G401.6 (cell line): ENCODE data around the gene ADGRF1.
"Not testable (repeated sequence)": the region's sequence is repeated elsewhere in the genome, so short reads cannot be mapped to it uniquely, and the experiment has no call there.

Experiments used
- FAIRE-seq: peaks from 2 replicates; lab custom pipeline; 2012; peaks lifted over from hg19 to GRCh38; lab: Jason Lieb, UNC

The ADGRF1 gene

GRCh38 chr6:47022191-47022590 lies 19.9 kb downstream of the ADGRF1 start:
- no peak for FAIRE-seq

- no peak for FAIRE-seq
Measured at GRCh38 chr6:47019941-47020340, 22.2 kb downstream of the ADGRF1 start.

DNA sequence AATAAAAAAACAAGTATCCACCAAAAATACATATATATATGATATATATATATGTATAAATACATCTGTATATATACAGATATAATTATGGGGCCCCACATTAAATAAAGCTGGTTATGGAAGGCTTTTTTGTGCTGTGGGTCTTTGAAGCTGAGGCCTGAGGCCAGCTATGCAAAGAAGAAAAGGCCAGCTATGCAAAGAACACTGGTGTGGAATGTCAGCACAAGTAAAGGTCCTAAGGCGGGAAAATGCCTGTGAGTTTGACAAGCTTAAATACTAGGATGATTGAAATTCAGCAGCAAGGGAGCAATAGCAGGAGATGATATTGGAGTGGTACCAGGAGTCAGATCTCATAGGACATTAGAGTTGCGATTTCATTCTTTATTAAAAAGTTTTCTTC lies 25.2 kb downstream of the ADGRF1 start:
- no peak for FAIRE-seq

- FAIRE-seq: no peak
Measured at GRCh38 chr6:47016261-47016660, 25.9 kb downstream of the ADGRF1 start.

DNA sequence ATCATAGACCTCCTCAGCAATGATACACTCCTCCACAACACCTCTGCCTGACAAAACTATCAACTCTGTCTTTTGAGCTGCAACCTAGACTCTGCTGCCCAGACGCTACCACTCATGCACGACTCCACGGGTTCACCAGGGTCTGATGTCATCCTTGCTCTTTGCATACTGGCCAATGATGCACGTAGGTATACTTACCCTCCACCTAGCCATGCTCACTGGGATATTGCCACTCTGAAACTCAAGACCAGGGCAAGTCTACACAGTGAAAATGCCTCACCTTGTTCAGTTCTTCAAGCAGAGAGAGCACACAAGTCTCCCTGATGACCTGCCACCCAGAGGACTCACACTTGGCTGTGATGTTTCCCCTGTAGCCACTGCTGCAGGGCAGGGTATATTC lies 27.7 kb downstream of the ADGRF1 start:
- FAIRE-seq: no peak

GRCh38 chr6:47009583-47009982 lies 32.5 kb downstream of the ADGRF1 start:
- no peak for FAIRE-seq

DNA sequence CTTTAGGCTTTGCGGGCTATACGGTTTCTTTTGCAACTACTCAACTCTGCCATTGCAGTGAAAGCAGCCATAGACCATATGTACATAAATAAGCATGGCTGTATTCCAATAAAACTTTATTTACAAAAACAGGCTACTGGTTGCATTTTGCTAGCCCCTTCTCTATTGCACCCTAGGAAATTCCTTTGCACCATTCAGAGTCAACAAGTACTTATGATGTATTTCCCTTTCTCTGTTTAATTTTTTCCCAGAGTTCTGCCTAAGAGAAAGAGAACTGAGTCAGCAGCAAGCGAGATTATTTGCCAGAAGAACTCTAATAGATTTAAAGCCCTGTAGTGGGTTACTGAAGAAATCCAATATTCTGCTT lies 33.8 kb downstream of the ADGRF1 start:
- FAIRE-seq: no peak

DNA sequence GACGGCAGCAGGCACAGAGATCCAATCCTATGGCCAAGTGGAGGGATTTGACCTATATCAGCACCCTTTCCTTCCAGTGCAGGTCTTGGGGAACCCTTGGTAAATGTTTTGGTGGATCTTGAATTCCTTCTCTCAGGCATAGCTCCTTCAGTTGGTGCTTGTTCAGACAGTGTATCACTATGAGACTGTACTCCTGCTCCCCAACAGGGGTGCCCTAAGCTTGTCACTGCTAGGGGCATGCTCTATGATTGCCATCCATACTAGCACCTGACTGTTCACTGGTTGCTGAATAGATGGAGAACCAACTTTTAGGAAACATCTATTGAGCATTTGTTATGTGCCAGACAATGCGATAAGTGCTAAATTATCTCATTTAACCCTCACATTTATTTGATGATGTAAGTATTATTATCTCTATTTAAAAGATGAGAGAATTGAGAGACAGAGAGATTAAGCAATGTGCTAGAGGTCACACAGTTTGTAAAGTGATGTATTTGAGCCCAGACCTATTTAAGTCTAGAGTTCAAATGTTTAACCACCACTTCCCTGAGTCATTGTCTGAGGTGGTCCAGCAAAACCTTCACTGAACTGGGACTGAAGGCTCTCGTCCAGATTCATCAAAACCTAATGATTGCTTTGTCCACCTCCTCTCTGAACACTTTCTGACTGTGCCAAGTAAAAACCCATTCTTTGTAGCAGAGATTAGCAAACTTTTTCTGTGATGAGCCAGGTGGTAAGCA lies 34.3 kb downstream of the ADGRF1 start:
- no peak for FAIRE-seq

DNA sequence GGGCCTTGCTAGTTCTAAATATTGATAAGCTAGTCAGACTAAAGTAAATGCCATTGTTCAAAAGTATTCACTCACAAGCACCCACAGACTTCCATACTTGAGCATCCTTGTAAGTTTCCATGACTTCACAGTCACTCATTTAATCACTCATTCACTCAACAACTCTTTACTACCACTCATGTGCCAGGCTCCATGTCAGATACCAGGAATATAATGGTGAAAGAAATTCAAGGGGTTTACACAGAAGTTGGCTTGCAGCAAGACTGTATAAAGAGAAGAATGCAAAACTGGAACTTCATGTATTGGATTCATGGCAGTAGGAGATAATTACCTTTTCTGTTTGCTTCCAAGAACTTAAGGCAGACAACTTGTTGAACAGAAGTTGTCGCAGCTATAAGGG lies 36.6 kb downstream of the ADGRF1 start:
- no peak for FAIRE-seq

- no peak for FAIRE-seq
Measured at GRCh38 chr6:47004463-47004862, 37.7 kb downstream of the ADGRF1 start.

- FAIRE-seq: no peak
Measured at GRCh38 chr6:47000842-47001241, 41.3 kb downstream of the ADGRF1 start.

- no peak for FAIRE-seq
Measured at GRCh38 chr6:46998436-46999017, 43.6 kb downstream of the ADGRF1 start.

GRCh38 chr6:46997646-46998045 lies 44.5 kb downstream of the ADGRF1 start:
- FAIRE-seq: no peak

GRCh38 chr6:46996860-46997641 lies 45.1 kb downstream of the ADGRF1 start:
- no peak for FAIRE-seq

- FAIRE-seq: no peak
Measured at GRCh38 chr6:46994933-46995332, 47.2 kb downstream of the ADGRF1 start.

- no peak for FAIRE-seq
Measured at GRCh38 chr6:46993846-46994245, 48.3 kb downstream of the ADGRF1 start.

DNA sequence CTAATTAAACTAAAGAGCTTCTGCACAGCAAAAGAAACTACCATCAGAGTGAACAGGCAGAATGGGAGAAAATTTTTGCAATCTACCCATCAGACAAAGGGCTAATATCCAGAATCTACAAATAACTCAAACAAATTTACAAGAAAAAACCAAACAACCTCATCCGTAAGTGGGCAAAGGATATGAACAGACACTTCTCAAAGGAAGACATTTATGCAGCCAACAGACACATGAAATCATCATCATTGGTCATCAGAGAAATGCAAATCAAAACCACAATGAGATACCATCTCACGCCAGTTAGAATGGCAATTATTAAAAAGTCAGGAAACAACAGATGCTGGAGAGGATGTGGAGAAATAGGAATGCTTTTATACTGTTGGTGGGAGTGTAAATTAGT lies 49.7 kb downstream of the ADGRF1 start:
- FAIRE-seq: not testable (repeated sequence)

GRCh38 chr6:46990818-46991510 lies 51.2 kb downstream of the ADGRF1 start:
- FAIRE-seq: not testable (repeated sequence)

- no peak for FAIRE-seq
Measured at GRCh38 chr6:46990031-46990644, 52.0 kb downstream of the ADGRF1 start.

- FAIRE-seq: no peak
Measured at GRCh38 chr6:46989398-46989797, 52.7 kb downstream of the ADGRF1 start.

DNA sequence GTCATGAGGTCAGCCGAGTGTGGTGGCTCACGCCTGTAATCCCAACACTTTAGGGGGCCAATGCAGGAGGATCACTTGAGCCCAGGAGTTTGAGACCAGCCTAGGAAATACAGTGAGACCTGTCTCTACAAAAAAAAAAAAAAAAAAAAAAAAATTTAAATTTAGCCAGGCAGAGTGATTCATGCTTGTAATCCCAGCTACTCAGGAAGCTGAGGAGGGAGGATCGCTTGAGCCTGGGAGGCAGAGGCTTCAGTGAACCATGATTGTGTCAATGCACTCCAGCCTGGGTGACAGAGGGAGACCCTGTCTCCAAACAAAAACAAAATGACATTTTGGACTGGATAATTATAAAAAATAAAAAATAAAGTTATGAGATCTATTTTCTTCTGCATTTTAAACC lies 56.2 kb downstream of the ADGRF1 start:
- FAIRE-seq: no peak

DNA sequence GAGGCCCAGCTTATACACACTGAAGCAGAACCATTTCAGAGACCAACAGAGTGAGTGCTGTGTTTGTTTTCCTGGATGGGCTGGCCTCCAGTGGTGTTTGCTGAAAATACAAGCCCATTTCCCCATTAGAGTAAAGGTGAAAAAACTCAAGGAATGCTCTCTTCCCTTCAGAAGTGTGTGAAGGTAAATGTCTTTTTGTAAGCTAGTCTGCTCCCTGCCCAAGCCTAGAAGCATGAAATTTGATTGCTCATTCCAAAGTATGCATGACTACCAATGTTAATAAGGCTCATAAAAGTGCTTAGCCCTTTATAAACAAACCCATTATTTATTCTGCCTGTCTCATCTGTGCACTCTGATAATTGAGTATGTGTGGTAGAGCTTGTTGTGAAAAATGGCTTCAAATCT lies 59.1 kb downstream of the ADGRF1 start:
- no peak for FAIRE-seq
